K562 (cell line): Measurements from ENCODE around the gene EPB42. TPM values are rescaled to one million over a fixed set of nuclear protein-coding genes. Genes with fewer than 3 reads are reported as not detected.

Experiments used
- ATF1 ChIP-seq, 2 experiments: fragments of 450-650 bp in 1 of 2; IDR thresholded peaks; 2 replicates each; pipeline ENCODE4 v1.6.1; 2016; ENCODE audit warnings: missing compliant biosample characterization in 1 of 2, missing genetic modification characterization in 1 of 2
- HES1 ChIP-seq: fragments of 450-650 bp; IDR thresholded peaks from 2 replicates; pipeline ENCODE4 v1.6.1; 2016; ENCODE audit warnings: low read depth, mild to moderate bottlenecking, moderate library complexity
- KLF16 ChIP-seq: IDR thresholded peaks from 2 replicates; pipeline ENCODE4 v1.6.1; 2016; ENCODE audit warnings: antibody characterized with exemption
- NCOA1 ChIP-seq: fragments of 450-650 bp; IDR thresholded peaks from 2 replicates; pipeline ENCODE4 v1.6.1; 2016; ENCODE audit warnings: low read depth
- PATZ1 ChIP-seq: fragments of 250-450 bp; sonication (Bioruptor Pico); IDR thresholded peaks from 2 replicates; pipeline ENCODE4 v1.5.0; 2020; ENCODE audit warnings: mild to moderate bottlenecking, borderline replicate concordance
- POLR2AphosphoS2 ChIP-seq: IDR thresholded peaks from 2 replicates; pipeline ENCODE4 v1.6.1; 2012; ENCODE audit warnings: low read length, improper control_type of control experiment
- PTRF ChIP-seq: fragments of 450-650 bp; IDR thresholded peaks from 2 replicates; pipeline ENCODE4 v1.6.1; 2016; ENCODE audit warnings: mild to moderate bottlenecking, missing genetic modification characterization, missing compliant biosample characterization
- RERE ChIP-seq: sonication (generic); formaldehyde crosslinking; IDR thresholded peaks from 2 replicates; pipeline ENCODE4 v1.8.0; 2023; ENCODE audit warnings: missing genetic modification reagents, mild to moderate bottlenecking, borderline replicate concordance
- SPI1 ChIP-seq: IDR thresholded peaks from 2 replicates; pipeline ENCODE4 v1.6.1; 2011; ENCODE audit warnings: low read depth, low read length, control low read depth, borderline replicate concordance
- STAT5A ChIP-seq: IDR thresholded peaks from 2 replicates; pipeline ENCODE4 v1.6.1; 2012; ENCODE audit warnings: low read length, inconsistent platforms, borderline replicate concordance
- ZC3H8 ChIP-seq: fragments of 450-650 bp; IDR thresholded peaks from 2 replicates; pipeline ENCODE4 v1.6.1; 2017
- ZFP91 ChIP-seq: sonication (generic); formaldehyde crosslinking; IDR thresholded peaks from 2 replicates; pipeline ENCODE4 v1.8.0; 2022; ENCODE audit warnings: mild to moderate bottlenecking, missing genetic modification reagents
- ZFPM2 ChIP-seq: fragments of 250-450 bp; sonication (Bioruptor Pico); IDR thresholded peaks from 2 replicates; pipeline ENCODE4 v1.5.1; 2022; ENCODE audit warnings: mild to moderate bottlenecking
- ZNF586 ChIP-seq: fragments of 450-650 bp; formaldehyde crosslinking; conservative IDR thresholded peaks from 2 replicates; pipeline ENCODE4 v1.4.0; 2020; ENCODE audit warnings: mild to moderate bottlenecking, moderate library complexity
- polyA plus RNA-seq, 8 experiments: library from polyadenylated mRNA; depleted of rRNA in 4 of 8; stranded (reverse) in 5 of 8; unstranded in 3 of 8; fragments of >200 nt; fragmentation: Nextera tagmentation in 2 of 8; fragmentation: Illumina TruSeq in 1 of 8; extraction: Ambion mirVana in 2 of 8; extraction: Trizol in 1 of 8; gene quantifications; 2 replicates each; pipeline versions ENCODE4 v1.2.1 to v1.2.3, GENCODE V29; 2011 to 2014; ENCODE audit warnings: inconsistent platforms in 1 of 8, missing spikeins in 1 of 8
- total RNA-seq, 7 experiments: library from RNA; depleted of rRNA in 6 of 7; stranded (reverse); fragments of >200 nt in 6 of 7; fragmentation: Illumina TruSeq in 2 of 7; extraction: Trizol in 2 of 7; gene quantifications; 2 replicates each; pipeline versions ENCODE4 v1.2.1 to v1.2.3, GENCODE V29; 2011 to 2021; ENCODE audit warnings: low replicate concordance in 1 of 7
- TF ChIP-seq, protein P1 (sequence below): fragments of 450-650 bp; IDR thresholded peaks from 2 replicates; pipeline ENCODE4 v1.6.1; 2017; ENCODE audit warnings: antibody characterized with exemption, mild to moderate bottlenecking

The EPB42 gene
- total and polyA plus RNA-seq, 9 of the 15 experiments (the other 6 are each of a cell fraction or from before 2014, with no cell fraction given) = 0.38 to 2.3 (median 1.4) TPM

DNA sequence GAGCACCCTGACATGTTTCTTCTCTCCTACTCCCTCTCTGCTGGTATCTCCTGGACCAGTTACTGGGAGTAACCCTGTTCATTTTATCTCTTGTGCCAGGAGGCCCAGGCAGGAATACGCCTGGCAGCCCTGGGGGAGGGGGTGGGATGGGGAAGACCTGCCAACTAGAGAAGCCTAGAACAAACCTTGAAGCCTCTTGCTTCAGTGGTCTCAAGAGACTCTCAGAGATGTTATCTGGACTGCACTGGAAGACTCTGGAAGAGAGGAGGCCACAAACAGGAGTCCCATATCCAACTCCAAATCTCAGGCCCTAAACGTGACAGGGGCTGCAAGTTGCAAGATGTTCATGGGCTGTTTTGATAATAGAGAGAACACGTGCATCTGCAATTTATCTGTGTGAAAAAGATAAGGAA is at the start of gene EPB42 (continued):
- TF ChIP-seq PTRF = no peak
- peak; percentile 77 for TF ChIP-seq STAT5A
- no peak for TF ChIP-seq SPI1
- peak; percentile 61; the same call in 1 of the 2 replicates for TF ChIP-seq HES1
- no peak for TF ChIP-seq ZNF586 (CRISPR knock-in tag)
- TF ChIP-seq ZFPM2 = no peak
- TF ChIP-seq PATZ1 (CRISPR knock-in tag) = no peak
- TF ChIP-seq ZC3H8 = no peak
- TF ChIP-seq NCOA1 = 0 out of 2 replicates have a peak, but pooled peaks have one; percentile 12
- TF ChIP-seq KLF16 = peak; percentile 92
- no peak for TF ChIP-seq RERE
- TF ChIP-seq POLR2AphosphoS2 = no peak
- TF ChIP-seq, protein P1, sequence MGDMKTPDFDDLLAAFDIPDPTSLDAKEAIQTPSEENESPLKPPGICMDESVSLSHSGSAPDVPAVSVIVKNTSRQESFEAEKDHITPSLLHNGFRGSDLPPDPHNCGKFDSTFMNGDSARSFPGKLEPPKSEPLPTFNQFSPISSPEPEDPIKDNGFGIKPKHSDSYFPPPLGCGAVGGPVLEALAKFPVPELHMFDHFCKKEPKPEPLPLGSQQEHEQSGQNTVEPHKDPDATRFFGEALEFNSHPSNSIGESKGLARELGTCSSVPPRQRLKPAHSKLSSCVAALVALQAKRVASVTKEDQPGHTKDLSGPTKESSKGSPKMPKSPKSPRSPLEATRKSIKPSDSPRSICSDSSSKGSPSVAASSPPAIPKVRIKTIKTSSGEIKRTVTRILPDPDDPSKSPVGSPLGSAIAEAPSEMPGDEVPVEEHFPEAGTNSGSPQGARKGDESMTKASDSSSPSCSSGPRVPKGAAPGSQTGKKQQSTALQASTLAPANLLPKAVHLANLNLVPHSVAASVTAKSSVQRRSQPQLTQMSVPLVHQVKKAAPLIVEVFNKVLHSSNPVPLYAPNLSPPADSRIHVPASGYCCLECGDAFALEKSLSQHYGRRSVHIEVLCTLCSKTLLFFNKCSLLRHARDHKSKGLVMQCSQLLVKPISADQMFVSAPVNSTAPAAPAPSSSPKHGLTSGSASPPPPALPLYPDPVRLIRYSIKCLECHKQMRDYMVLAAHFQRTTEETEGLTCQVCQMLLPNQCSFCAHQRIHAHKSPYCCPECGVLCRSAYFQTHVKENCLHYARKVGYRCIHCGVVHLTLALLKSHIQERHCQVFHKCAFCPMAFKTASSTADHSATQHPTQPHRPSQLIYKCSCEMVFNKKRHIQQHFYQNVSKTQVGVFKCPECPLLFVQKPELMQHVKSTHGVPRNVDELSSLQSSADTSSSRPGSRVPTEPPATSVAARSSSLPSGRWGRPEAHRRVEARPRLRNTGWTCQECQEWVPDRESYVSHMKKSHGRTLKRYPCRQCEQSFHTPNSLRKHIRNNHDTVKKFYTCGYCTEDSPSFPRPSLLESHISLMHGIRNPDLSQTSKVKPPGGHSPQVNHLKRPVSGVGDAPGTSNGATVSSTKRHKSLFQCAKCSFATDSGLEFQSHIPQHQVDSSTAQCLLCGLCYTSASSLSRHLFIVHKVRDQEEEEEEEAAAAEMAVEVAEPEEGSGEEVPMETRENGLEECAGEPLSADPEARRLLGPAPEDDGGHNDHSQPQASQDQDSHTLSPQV = no peak
- TF ChIP-seq ZFP91 = no peak
- no peak for TF ChIP-seq ATF1 (CRISPR knock-in tag; IDR thresholded peaks at IDR 0.05)
- TF ChIP-seq ATF1 (tag; IDR thresholded peaks at IDR 0.05) = no peak
